ENCODE data around the gene ADAM10.

The ADAM10 gene

GRCh38 chr15:58564981-58565380 is 184.5 kb downstream of the ADAM10 start:
- H3K27me3 ChIP-seq (ENCODE audit: insufficient read depth, poor library complexity, severe bottlenecking) = no peaks in the 10 kb centered on the region
- no peak for DNase-seq (ENCODE audit: low read depth in 1 of 2, low spot score in 1 of 2)
- TF ChIP-seq, protein P1, sequence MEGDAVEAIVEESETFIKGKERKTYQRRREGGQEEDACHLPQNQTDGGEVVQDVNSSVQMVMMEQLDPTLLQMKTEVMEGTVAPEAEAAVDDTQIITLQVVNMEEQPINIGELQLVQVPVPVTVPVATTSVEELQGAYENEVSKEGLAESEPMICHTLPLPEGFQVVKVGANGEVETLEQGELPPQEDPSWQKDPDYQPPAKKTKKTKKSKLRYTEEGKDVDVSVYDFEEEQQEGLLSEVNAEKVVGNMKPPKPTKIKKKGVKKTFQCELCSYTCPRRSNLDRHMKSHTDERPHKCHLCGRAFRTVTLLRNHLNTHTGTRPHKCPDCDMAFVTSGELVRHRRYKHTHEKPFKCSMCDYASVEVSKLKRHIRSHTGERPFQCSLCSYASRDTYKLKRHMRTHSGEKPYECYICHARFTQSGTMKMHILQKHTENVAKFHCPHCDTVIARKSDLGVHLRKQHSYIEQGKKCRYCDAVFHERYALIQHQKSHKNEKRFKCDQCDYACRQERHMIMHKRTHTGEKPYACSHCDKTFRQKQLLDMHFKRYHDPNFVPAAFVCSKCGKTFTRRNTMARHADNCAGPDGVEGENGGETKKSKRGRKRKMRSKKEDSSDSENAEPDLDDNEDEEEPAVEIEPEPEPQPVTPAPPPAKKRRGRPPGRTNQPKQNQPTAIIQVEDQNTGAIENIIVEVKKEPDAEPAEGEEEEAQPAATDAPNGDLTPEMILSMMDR (IDR thresholded peaks at IDR 0.05; ENCODE audit: insufficient read depth, low read length) = no peak
- TF ChIP-seq POLR2AphosphoS5 (IDR thresholded peaks at IDR 0.05; ENCODE audit: low read depth) = no peak
- no peak overlapping the region for H3K27ac ChIP-seq (replicated peaks)
- no peak overlapping the region for H3K4me3 ChIP-seq (replicated peaks; ENCODE audit: insufficient read depth, low read length)

GRCh38 chr15:58562135-58562534 is 187.4 kb downstream of the ADAM10 start:
- Histone ChIP-seq H3K4me3 (replicated peaks; ENCODE audit: insufficient read depth, low read length) (no peak overlapping the region), H3K27ac (replicated peaks) (no peak overlapping the region), H3K27me3 (ENCODE audit: insufficient read depth, poor library complexity, severe bottlenecking) (no peaks in the 10 kb centered on the region)
- DNase-seq (ENCODE audit: low read depth in 1 of 2, low spot score in 1 of 2) = no peak
- TF ChIP-seq SPI1 (IDR thresholded peaks at IDR 0.05; ENCODE audit: borderline replicate concordance, low read depth) = no peak
- no peak for TF ChIP-seq GABPA (IDR thresholded peaks at IDR 0.05; ENCODE audit: low read depth)
- TF ChIP-seq, protein P2, sequence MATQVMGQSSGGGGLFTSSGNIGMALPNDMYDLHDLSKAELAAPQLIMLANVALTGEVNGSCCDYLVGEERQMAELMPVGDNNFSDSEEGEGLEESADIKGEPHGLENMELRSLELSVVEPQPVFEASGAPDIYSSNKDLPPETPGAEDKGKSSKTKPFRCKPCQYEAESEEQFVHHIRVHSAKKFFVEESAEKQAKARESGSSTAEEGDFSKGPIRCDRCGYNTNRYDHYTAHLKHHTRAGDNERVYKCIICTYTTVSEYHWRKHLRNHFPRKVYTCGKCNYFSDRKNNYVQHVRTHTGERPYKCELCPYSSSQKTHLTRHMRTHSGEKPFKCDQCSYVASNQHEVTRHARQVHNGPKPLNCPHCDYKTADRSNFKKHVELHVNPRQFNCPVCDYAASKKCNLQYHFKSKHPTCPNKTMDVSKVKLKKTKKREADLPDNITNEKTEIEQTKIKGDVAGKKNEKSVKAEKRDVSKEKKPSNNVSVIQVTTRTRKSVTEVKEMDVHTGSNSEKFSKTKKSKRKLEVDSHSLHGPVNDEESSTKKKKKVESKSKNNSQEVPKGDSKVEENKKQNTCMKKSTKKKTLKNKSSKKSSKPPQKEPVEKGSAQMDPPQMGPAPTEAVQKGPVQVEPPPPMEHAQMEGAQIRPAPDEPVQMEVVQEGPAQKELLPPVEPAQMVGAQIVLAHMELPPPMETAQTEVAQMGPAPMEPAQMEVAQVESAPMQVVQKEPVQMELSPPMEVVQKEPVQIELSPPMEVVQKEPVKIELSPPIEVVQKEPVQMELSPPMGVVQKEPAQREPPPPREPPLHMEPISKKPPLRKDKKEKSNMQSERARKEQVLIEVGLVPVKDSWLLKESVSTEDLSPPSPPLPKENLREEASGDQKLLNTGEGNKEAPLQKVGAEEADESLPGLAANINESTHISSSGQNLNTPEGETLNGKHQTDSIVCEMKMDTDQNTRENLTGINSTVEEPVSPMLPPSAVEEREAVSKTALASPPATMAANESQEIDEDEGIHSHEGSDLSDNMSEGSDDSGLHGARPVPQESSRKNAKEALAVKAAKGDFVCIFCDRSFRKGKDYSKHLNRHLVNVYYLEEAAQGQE (IDR thresholded peaks at IDR 0.05; ENCODE audit: insufficient replicate concordance, low read depth) = no peak
- TF ChIP-seq, protein P1 (IDR thresholded peaks at IDR 0.05; ENCODE audit: insufficient read depth, low read length) = no peak
- no peak for TF ChIP-seq POLR2AphosphoS5 (IDR thresholded peaks at IDR 0.05; ENCODE audit: low read depth)

- no peak for DNase-seq (ENCODE audit: low read depth in 1 of 2, low spot score in 1 of 2)
- Histone ChIP-seq H3K4me3 (replicated peaks; ENCODE audit: insufficient read depth, low read length) (no peak overlapping the region), H3K27me3 (ENCODE audit: insufficient read depth, poor library complexity, severe bottlenecking) (no peaks in the 10 kb centered on the region), H3K27ac (replicated peaks) (no peak overlapping the region)
- TF ChIP-seq, protein P2 (IDR thresholded peaks at IDR 0.05; ENCODE audit: insufficient replicate concordance, low read depth) = no peak
- TF ChIP-seq, protein P1 (IDR thresholded peaks at IDR 0.05; ENCODE audit: insufficient read depth, low read length) = no peak
- TF ChIP-seq GABPA (IDR thresholded peaks at IDR 0.05; ENCODE audit: low read depth) (no peak), SPI1 (IDR thresholded peaks at IDR 0.05; ENCODE audit: borderline replicate concordance, low read depth) (no peak), POLR2AphosphoS5 (IDR thresholded peaks at IDR 0.05; ENCODE audit: low read depth) (no peak)
Observed at GRCh38 chr15:58561321-58561720, 188.2 kb downstream of the ADAM10 start.

DNA sequence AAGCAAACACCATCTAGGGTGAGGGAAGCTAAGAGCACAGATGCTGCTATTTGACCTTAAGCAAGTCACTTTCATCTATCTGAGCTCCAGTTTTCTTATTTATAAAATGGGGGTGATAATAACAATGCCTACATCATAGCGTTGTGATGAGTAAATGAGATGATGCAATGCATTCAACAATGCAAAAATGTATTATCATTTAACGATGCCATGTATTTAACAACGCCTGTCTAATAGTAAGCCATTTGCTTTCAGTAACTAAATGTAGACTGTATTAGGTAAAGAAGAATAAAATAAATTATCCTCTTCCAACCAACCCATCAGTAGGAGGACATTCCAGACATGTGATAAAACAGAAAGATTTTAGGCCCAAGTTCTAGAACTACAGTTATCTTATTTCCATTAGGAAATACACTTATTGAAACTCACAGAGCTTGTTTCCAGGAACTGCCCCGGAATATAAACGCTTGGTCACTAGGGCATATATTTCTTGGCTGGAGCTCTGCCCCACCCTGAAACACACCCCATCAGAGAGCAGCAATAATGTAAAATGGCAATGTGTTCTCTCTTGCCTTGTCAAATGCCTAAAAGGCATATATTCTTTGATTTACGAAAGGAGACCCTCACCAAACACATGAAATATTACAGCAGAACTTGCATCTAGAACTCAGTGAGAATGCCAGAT is 189.5 kb downstream of the ADAM10 start:
- H3K27ac ChIP-seq (replicated peaks) = no peak overlapping the region
- no peak overlapping the region for H3K4me3 ChIP-seq (replicated peaks; ENCODE audit: insufficient read depth, low read length)
- H3K27me3 ChIP-seq (ENCODE audit: insufficient read depth, poor library complexity, severe bottlenecking) = no peaks in the 10 kb centered on the region
- DNase-seq (ENCODE audit: low read depth in 1 of 2, low spot score in 1 of 2) = no peak
- TF ChIP-seq, protein P2 (IDR thresholded peaks at IDR 0.05; ENCODE audit: insufficient replicate concordance, low read depth) = no peak
- TF ChIP-seq POLR2AphosphoS5 (IDR thresholded peaks at IDR 0.05; ENCODE audit: low read depth) = no peak
- no peak for TF ChIP-seq SPI1 (IDR thresholded peaks at IDR 0.05; ENCODE audit: borderline replicate concordance, low read depth)
- TF ChIP-seq, protein P1 (IDR thresholded peaks at IDR 0.05; ENCODE audit: insufficient read depth, low read length) = no peak
- TF ChIP-seq GABPA (IDR thresholded peaks at IDR 0.05; ENCODE audit: low read depth) = no peak

All from HL-60 (cell line).